HEK293 (cell line): ENCODE data around the gene ZNF444.

Experiments
- CTCF ChIA-PET: fragments of 350-600 bp; formaldehyde crosslinking; extraction: SDS; loops from one replicate; lab custom pipeline; 2021; ENCODE audit warnings: antibody characterized with exemption; lab: Yijun Ruan, JAX
- POLR2A ChIA-PET: fragments of 300-600 bp; formaldehyde crosslinking; extraction: SDS; loops from one replicate; lab custom pipeline; 2020; ENCODE audit warnings: antibody characterized with exemption, inconsistent platforms; lab: Yijun Ruan, JAX
- H3K27ac ChIP-seq: fragments of 200-500 bp; sonication (Bioruptor generic); 2 replicates; pipeline ENCODE4 v1.5.1; 2014; ENCODE audit warnings: low read depth, low read length, control low read depth, inconsistent platforms; ENCODE audit errors: extremely low read depth
- H3K36me3 ChIP-seq, 2 experiments: fragments of 200-500 bp in 1 of 2; sonication (Bioruptor generic) in 1 of 2; 1 replicate in 1 of 2; 2 replicates in 1 of 2; pipeline ENCODE4 v1.5.1; 2014 to 2017; ENCODE audit warnings: inconsistent platforms in 2 of 2, low read length in 2 of 2; ENCODE audit not compliant: control insufficient read depth in 2 of 2, insufficient read depth in 1 of 2
- H3K4me1 ChIP-seq: fragments of 200-500 bp; sonication (Bioruptor generic); 2 replicates; pipeline ENCODE4 v1.5.1; 2014; ENCODE audit warnings: mild to moderate bottlenecking, low read length, inconsistent platforms; ENCODE audit not compliant: control insufficient read depth, insufficient read depth
- H3K4me3 ChIP-seq: 2 replicates; pipeline ENCODE4 v1.5.1; 2011; ENCODE audit warnings: low read depth, mild to moderate bottlenecking, control low read depth, low read length, moderate library complexity
- H3K9me3 ChIP-seq: fragments of 200-500 bp; sonication (Bioruptor generic); 2 replicates; pipeline ENCODE4 v1.5.1; 2014; ENCODE audit warnings: low read depth, low read length, inconsistent platforms; ENCODE audit not compliant: control insufficient read depth, insufficient read depth
- BCL11A ChIP-seq: fragments of 450-650 bp; formaldehyde crosslinking; IDR thresholded peaks from 2 replicates; pipeline ENCODE4 v1.5.1; 2016; ENCODE audit warnings: low read depth, missing biosample characterization, missing genetic modification characterization
- BCL6B ChIP-seq: fragments of 450-650 bp; formaldehyde crosslinking; IDR thresholded peaks from 2 replicates; pipeline ENCODE4 v1.5.1; 2017; ENCODE audit warnings: missing biosample characterization, missing genetic modification characterization
- FEZF1 ChIP-seq: fragments of 450-650 bp; formaldehyde crosslinking; IDR thresholded peaks from 2 replicates; pipeline ENCODE4 v1.5.1; 2016; ENCODE audit warnings: missing biosample characterization, missing genetic modification characterization
- GLI2 ChIP-seq: fragments of 450-650 bp; formaldehyde crosslinking; IDR thresholded peaks from 2 replicates; pipeline ENCODE4; 2017; ENCODE audit warnings: missing biosample characterization, missing genetic modification characterization, low read depth, borderline replicate concordance
- GLIS2 ChIP-seq: fragments of 450-650 bp; formaldehyde crosslinking; IDR thresholded peaks from 2 replicates; pipeline ENCODE4 v1.5.1; 2016; ENCODE audit warnings: missing biosample characterization, missing genetic modification characterization
- KLF9 ChIP-seq: fragments of 450-650 bp; formaldehyde crosslinking; IDR thresholded peaks from 2 replicates; pipeline ENCODE4 v1.5.1; 2016; ENCODE audit warnings: missing biosample characterization, missing genetic modification characterization, low read depth
- MEIS1 ChIP-seq: sonication (generic); formaldehyde crosslinking; IDR thresholded peaks from 2 replicates; pipeline ENCODE4 v1.8.1; 2022; ENCODE audit warnings: missing genetic modification reagents, mild to moderate bottlenecking, borderline replicate concordance
- MYNN ChIP-seq: fragments of 450-650 bp; formaldehyde crosslinking; IDR thresholded peaks from 2 replicates; pipeline ENCODE4 v1.5.1; 2016; ENCODE audit warnings: missing biosample characterization, missing genetic modification characterization, borderline replicate concordance
- PBX3 ChIP-seq: sonication (generic); formaldehyde crosslinking; IDR thresholded peaks from 2 replicates; pipeline ENCODE4 v1.8.1; 2022; ENCODE audit warnings: mild to moderate bottlenecking, moderate library complexity, missing genetic modification reagents
- SCRT2 ChIP-seq: fragments of 450-650 bp; formaldehyde crosslinking; IDR thresholded peaks from 2 replicates; pipeline ENCODE4 v1.5.1; 2016; ENCODE audit warnings: missing biosample characterization, missing genetic modification characterization
- SP7 ChIP-seq: fragments of 450-650 bp; formaldehyde crosslinking; IDR thresholded peaks from 2 replicates; pipeline ENCODE4 v1.5.1; 2016; ENCODE audit warnings: missing biosample characterization, missing genetic modification characterization
- YY1 ChIP-seq: fragments of 450-650 bp; formaldehyde crosslinking; IDR thresholded peaks from 2 replicates; pipeline ENCODE4 v1.5.1; 2018; ENCODE audit warnings: missing biosample characterization, missing genetic modification characterization
- ZNF114 ChIP-seq: fragments of 450-650 bp; formaldehyde crosslinking; IDR thresholded peaks from 2 replicates; pipeline ENCODE4 v1.5.0; 2017; ENCODE audit warnings: missing biosample characterization, missing genetic modification characterization
- ZNF214 ChIP-seq: fragments of 450-650 bp; formaldehyde crosslinking; IDR thresholded peaks from 2 replicates; pipeline ENCODE4 v1.5.1; 2017; ENCODE audit warnings: missing biosample characterization, mild to moderate bottlenecking, missing genetic modification characterization, borderline replicate concordance
- ZNF24 ChIP-seq: fragments of 450-650 bp; formaldehyde crosslinking; IDR thresholded peaks from 2 replicates; pipeline ENCODE4 v1.5.1; 2016; ENCODE audit warnings: missing biosample characterization, missing genetic modification characterization
- ZNF280C ChIP-seq: fragments of 450-650 bp; formaldehyde crosslinking; IDR thresholded peaks from 2 replicates; pipeline ENCODE4 v1.5.1; 2016; ENCODE audit warnings: missing biosample characterization, missing genetic modification characterization
- ZNF324 ChIP-seq: fragments of 450-650 bp; formaldehyde crosslinking; IDR thresholded peaks from 2 replicates; pipeline ENCODE4 v1.5.1; 2016; ENCODE audit warnings: missing biosample characterization, missing genetic modification characterization
- ZNF341 ChIP-seq: fragments of 450-650 bp; formaldehyde crosslinking; IDR thresholded peaks from 2 replicates; pipeline ENCODE4; 2016; ENCODE audit warnings: low read depth, missing biosample characterization, missing genetic modification characterization
- ZNF366 ChIP-seq: fragments of 450-650 bp; formaldehyde crosslinking; conservative IDR thresholded peaks from 2 replicates; pipeline ENCODE4 v1.5.1; 2016; ENCODE audit warnings: missing biosample characterization, missing genetic modification characterization
- ZNF404 ChIP-seq: fragments of 450-650 bp; formaldehyde crosslinking; IDR thresholded peaks from 2 replicates; pipeline ENCODE4 v1.5.1; 2017; ENCODE audit warnings: missing biosample characterization, missing genetic modification characterization
- ZNF449 ChIP-seq: fragments of 450-650 bp; formaldehyde crosslinking; IDR thresholded peaks from 2 replicates; pipeline ENCODE4 v1.5.1; 2017; ENCODE audit warnings: missing biosample characterization, mild to moderate bottlenecking, missing genetic modification characterization, moderate library complexity
- ZNF521 ChIP-seq: fragments of 450-650 bp; formaldehyde crosslinking; IDR thresholded peaks from 2 replicates; pipeline ENCODE4 v1.5.1; 2017; ENCODE audit warnings: missing biosample characterization, mild to moderate bottlenecking, missing genetic modification characterization
- ZNF529 ChIP-seq: fragments of 450-650 bp; formaldehyde crosslinking; IDR thresholded peaks from 2 replicates; pipeline ENCODE4 v1.5.1; 2017; ENCODE audit warnings: missing genetic modification characterization, missing biosample characterization; ENCODE audit not compliant: insufficient replicate concordance
- ZNF621 ChIP-seq: fragments of 450-650 bp; formaldehyde crosslinking; IDR thresholded peaks from 2 replicates; pipeline ENCODE4 v1.5.1; 2017; ENCODE audit warnings: missing biosample characterization, missing genetic modification characterization
- ZNF785 ChIP-seq: fragments of 450-650 bp; formaldehyde crosslinking; IDR thresholded peaks from 2 replicates; pipeline ENCODE4 v1.5.1; 2016; ENCODE audit warnings: missing biosample characterization, missing genetic modification characterization
- ZNF830 ChIP-seq: fragments of 450-650 bp; IDR thresholded peaks from 2 replicates; pipeline ENCODE4 v1.5.0; 2018; ENCODE audit warnings: missing biosample characterization, missing genetic modification characterization, low read depth, mild to moderate bottlenecking, moderate library complexity
- ZSCAN18 ChIP-seq: fragments of 450-650 bp; formaldehyde crosslinking; IDR thresholded peaks from 2 replicates; pipeline ENCODE4 v1.5.1; 2016; ENCODE audit warnings: missing biosample characterization, missing genetic modification characterization
- ZXDB ChIP-seq: fragments of 450-650 bp; formaldehyde crosslinking; IDR thresholded peaks from 2 replicates; pipeline ENCODE4 v1.5.1; 2016; ENCODE audit warnings: missing biosample characterization, missing genetic modification characterization
- TF ChIP-seq, protein P1 (sequence below): fragments of 450-650 bp; formaldehyde crosslinking; IDR thresholded peaks from 2 replicates; pipeline ENCODE4; 2016; ENCODE audit warnings: missing biosample characterization, missing genetic modification characterization

Gene ZNF444

DNA sequence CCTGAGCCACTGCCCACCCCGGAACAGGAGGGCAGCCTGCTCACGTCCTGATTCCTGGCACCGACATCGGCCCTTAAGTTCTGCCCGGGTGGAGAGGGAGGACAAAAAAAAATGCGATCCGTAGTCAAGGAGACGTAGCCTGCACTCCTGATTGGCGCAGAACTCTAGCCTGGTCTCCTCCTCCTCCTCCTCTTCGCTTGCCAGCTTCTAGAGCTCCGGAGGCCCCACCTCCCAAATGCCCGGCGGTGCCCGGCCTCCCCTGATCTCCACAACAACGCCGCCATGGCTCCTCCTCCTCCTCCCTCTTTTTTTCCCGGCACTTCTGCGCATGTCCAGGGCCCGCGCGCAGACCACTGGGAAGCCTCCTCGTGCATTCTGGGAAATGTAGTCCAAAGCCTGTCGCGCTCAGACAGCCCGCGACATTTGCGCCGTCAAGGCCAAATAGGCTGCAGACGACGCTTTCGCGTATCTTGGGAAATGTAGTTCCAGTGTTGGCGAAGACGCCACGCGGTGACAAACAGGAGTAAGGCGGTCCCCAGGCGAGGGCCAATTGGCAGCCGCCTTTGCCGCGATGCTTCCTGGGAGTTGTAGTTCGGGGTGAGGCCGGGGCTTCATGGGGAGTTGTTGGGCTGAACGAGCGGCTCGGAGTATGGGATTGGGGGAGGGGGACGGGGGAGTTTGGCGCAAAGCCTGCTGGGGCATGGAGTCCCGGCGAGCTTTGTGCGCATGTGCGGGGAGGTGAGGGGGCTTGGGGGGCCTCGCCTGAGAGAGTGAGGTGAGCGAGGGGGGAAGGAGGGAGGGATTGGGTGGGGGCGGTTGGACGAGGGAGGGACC, at the start of gene ZNF444:
Gene ZNF444 (plus strand): TSS at position 705 of the 834 bp plus-strand sequence. CDS start 5,625 bp downstream, outside the sequence.
- ChIA-PET CTCF (no interaction called here), POLR2A (interaction anchor here (0.6 to 1.9 kb wide), 13 partner anchors 9 to 753 kb away, joined by 3 to 26 read pairs (median 4); partner anchors contain the start of genes U2AF2, ZNF787 and ZSCAN5A)
- peaks cover 0 to 10% of the 10 kb centered on the region in 2 experiments; a peak in 2 of 3 replicates for H3K36me3 ChIP-seq
- H3K9me3 ChIP-seq: no peaks in the 10 kb centered on the region
- peak within 1 kb of the TSS; percentile 81 for H3K4me3 ChIP-seq
- peak within 1 kb of the TSS; percentile 86 for H3K27ac ChIP-seq
- peaks cover 12% of the 10 kb centered on the region for H3K4me1 ChIP-seq
- TF ChIP-seq YY1 (tag by site-specific recombination) (peak; percentile 61), ZNF529 (tag by site-specific recombination) (no peak), ZNF341 (peak; percentile 46; the same call in 1 of the 2 replicates), ZNF449 (tag by site-specific recombination) (peak; percentile 95), ZNF324 (tag by site-specific recombination) (peak; percentile 50; the same call in 1 of the 2 replicates), SP7 (tag by site-specific recombination) (peak; percentile 68; the same call in 1 of the 2 replicates), MYNN (tag by site-specific recombination) (no peak), ZNF366 (tag by site-specific recombination) (peak; percentile 99), ZNF280C (tag by site-specific recombination) (no peak), GLI2 (tag by site-specific recombination) (no peak), SCRT2 (tag by site-specific recombination) (no peak), BCL6B (tag by site-specific recombination) (no peak), ZNF785 (no peak), GLIS2 (tag by site-specific recombination) (0 out of 2 replicates have a peak, but pooled peaks have one; percentile 24), ZNF114 (no peak), ZNF214 (tag by site-specific recombination) (no peak), ZNF521 (tag by site-specific recombination) (no peak), ZXDB (peak; percentile 92), MEIS1 (CRISPR knock-in tag) (no peak), ZSCAN18 (tag by site-specific recombination) (peak; percentile 46; the same call in 1 of the 2 replicates), ZNF24 (tag by site-specific recombination) (0 out of 2 replicates have a peak, but pooled peaks have one; percentile 69), ZNF404 (tag by site-specific recombination) (no peak), PBX3 (CRISPR knock-in tag) (peak; percentile 93), FEZF1 (tag by site-specific recombination) (peak; percentile 100), BCL11A (no peak), ZNF621 (tag by site-specific recombination) (no peak), ZNF830 (tag by site-specific recombination) (no peak), KLF9 (tag by site-specific recombination) (peak; percentile 38; the same call in 1 of the 2 replicates)
- TF ChIP-seq, protein P1, sequence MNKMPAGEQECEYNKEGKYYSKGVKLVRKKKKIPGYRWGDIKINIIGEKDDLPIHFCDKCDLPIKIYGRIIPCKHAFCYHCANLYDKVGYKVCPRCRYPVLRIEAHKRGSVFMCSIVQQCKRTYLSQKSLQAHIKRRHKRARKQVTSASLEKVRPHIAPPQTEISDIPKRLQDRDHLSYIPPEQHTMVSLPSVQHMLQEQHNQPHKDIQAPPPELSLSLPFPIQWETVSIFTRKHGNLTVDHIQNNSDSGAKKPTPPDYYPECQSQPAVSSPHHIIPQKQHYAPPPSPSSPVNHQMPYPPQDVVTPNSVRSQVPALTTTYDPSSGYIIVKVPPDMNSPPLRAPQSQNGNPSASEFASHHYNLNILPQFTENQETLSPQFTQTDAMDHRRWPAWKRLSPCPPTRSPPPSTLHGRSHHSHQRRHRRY: no peak
